Nephron (organoid): ENCODE results near the gene ZCCHC14.
A peak's percentile ranks its signal among the peaks of the same experiment; 100 is the strongest.

Experiments used
- H3K27ac Mint-ChIP-seq, 3 experiments: 2 replicates each; pipeline ENCODE4 v1.8.0; 2020; ENCODE audit warnings: mixed read lengths in 3 of 3, mild to moderate bottlenecking in 2 of 3, moderate library complexity in 1 of 3
- H3K27me3 Mint-ChIP-seq: 2 replicates; pipeline ENCODE4 v1.8.0; 2021; ENCODE audit warnings: low read depth, mild to moderate bottlenecking, moderate library complexity, mixed read lengths
- H3K36me3 Mint-ChIP-seq: 2 replicates; pipeline ENCODE4 v1.8.0; 2020; ENCODE audit warnings: low read depth, mixed read lengths
- H3K4me1 Mint-ChIP-seq: 2 replicates; pipeline ENCODE4 v1.8.0; 2020; ENCODE audit warnings: mixed read lengths
- H3K4me3 Mint-ChIP-seq, 3 experiments: 2 replicates each; pipeline ENCODE4 v1.8.0; 2020; ENCODE audit warnings: mild to moderate bottlenecking in 3 of 3, mixed read lengths in 3 of 3, moderate library complexity in 2 of 3
- H3K9me3 Mint-ChIP-seq: 2 replicates; pipeline ENCODE4 v1.8.0; 2020; ENCODE audit warnings: mixed read lengths
- CTCF ChIP-seq, 3 experiments: fragments of 200-600 bp; sonication (generic); IDR thresholded peaks; one replicate each; pipeline ENCODE4 v1.5.0; 2021; ENCODE audit warnings: antibody characterized with exemption in 3 of 3; ENCODE audit not compliant: unreplicated experiment in 3 of 3

ZCCHC14 gene

GRCh38 chr16:87432330-87432915, 60.4 kb downstream of the ZCCHC14 start:
- TF ChIP-seq CTCF (IDR thresholded peaks at IDR 0.05; ENCODE audit: unreplicated experiment in 3 of 3), result no peak
- no peak overlapping the region for H3K27ac Mint-ChIP-seq
- H3K9me3 Mint-ChIP-seq, result no peaks in the 10 kb centered on the region
- peaks cover 6% of the 10 kb centered on the region for H3K4me1 Mint-ChIP-seq
- no peaks in the 10 kb centered on the region for H3K27me3 Mint-ChIP-seq
- H3K36me3 Mint-ChIP-seq, result peaks cover 14% of the 10 kb centered on the region
- no peak overlapping the region for H3K4me3 Mint-ChIP-seq

- no peak for TF ChIP-seq CTCF (IDR thresholded peaks at IDR 0.05; ENCODE audit: unreplicated experiment in 3 of 3)
- H3K4me3 Mint-ChIP-seq, result no peak overlapping the region
- peaks cover 14% of the 10 kb centered on the region for H3K36me3 Mint-ChIP-seq
- H3K27ac Mint-ChIP-seq, result no peak overlapping the region
- H3K4me1 Mint-ChIP-seq, result peaks cover 6% of the 10 kb centered on the region
- H3K9me3 Mint-ChIP-seq, result no peaks in the 10 kb centered on the region
- H3K27me3 Mint-ChIP-seq, result no peaks in the 10 kb centered on the region
Measured at GRCh38 chr16:87431926-87432325, 60.9 kb downstream of the ZCCHC14 start.

GRCh38 chr16:87426423-87427215, 66.2 kb downstream of the ZCCHC14 start:
- Mint-ChIP-seq H3K36me3 (peaks cover 41% of the 10 kb centered on the region), H3K9me3 (peaks cover 3% of the 10 kb centered on the region), H3K4me1 (no peaks in the 10 kb centered on the region), H3K27me3 (no peaks in the 10 kb centered on the region), H3K4me3 (no peak overlapping the region), H3K27ac (no peak overlapping the region)
- no peak for TF ChIP-seq CTCF (IDR thresholded peaks at IDR 0.05; ENCODE audit: unreplicated experiment in 3 of 3)

- Mint-ChIP-seq H3K4me3 (no peak overlapping the region), H3K9me3 (peaks cover 3% of the 10 kb centered on the region), H3K36me3 (peaks cover 44% of the 10 kb centered on the region), H3K27ac (peak overlapping the region in 1 of 3 experiments; percentile 10), H3K4me1 (no peaks in the 10 kb centered on the region), H3K27me3 (no peaks in the 10 kb centered on the region)
- TF ChIP-seq CTCF (IDR thresholded peaks at IDR 0.05; ENCODE audit: unreplicated experiment in 3 of 3), result no peak
Measured at GRCh38 chr16:87425941-87426340, 66.9 kb downstream of the ZCCHC14 start.

GRCh38 chr16:87424266-87424665, 68.6 kb downstream of the ZCCHC14 start:
- Mint-ChIP-seq H3K4me3 (no peak overlapping the region), H3K4me1 (no peaks in the 10 kb centered on the region), H3K27me3 (no peaks in the 10 kb centered on the region), H3K9me3 (peaks cover 3% of the 10 kb centered on the region), H3K36me3 (peaks cover 49% of the 10 kb centered on the region), H3K27ac (no peak overlapping the region)
- no peak for TF ChIP-seq CTCF (IDR thresholded peaks at IDR 0.05; ENCODE audit: unreplicated experiment in 3 of 3)

- Mint-ChIP-seq H3K4me3 (no peak overlapping the region), H3K36me3 (peaks cover 49% of the 10 kb centered on the region), H3K27me3 (no peaks in the 10 kb centered on the region), H3K4me1 (no peaks in the 10 kb centered on the region), H3K27ac (no peak overlapping the region), H3K9me3 (peaks cover 3% of the 10 kb centered on the region)
- no peak for TF ChIP-seq CTCF (IDR thresholded peaks at IDR 0.05; ENCODE audit: unreplicated experiment in 3 of 3)
Measured at GRCh38 chr16:87423429-87423828, 69.4 kb downstream of the ZCCHC14 start.
